GM19239 (cell line): ENCODE data around the gene PDZD2.

Experiments
- DNase-seq: peaks from one replicate; pipeline ENCODE4 v3.0.0; 2011; ENCODE audit warnings: low spot score; ENCODE audit not compliant: insufficient read length
- FAIRE-seq: peaks from 2 replicates; lab custom pipeline; 2011; peaks lifted over from hg19 to GRCh38; lab: Jason Lieb, UNC

Gene PDZD2

DNA sequence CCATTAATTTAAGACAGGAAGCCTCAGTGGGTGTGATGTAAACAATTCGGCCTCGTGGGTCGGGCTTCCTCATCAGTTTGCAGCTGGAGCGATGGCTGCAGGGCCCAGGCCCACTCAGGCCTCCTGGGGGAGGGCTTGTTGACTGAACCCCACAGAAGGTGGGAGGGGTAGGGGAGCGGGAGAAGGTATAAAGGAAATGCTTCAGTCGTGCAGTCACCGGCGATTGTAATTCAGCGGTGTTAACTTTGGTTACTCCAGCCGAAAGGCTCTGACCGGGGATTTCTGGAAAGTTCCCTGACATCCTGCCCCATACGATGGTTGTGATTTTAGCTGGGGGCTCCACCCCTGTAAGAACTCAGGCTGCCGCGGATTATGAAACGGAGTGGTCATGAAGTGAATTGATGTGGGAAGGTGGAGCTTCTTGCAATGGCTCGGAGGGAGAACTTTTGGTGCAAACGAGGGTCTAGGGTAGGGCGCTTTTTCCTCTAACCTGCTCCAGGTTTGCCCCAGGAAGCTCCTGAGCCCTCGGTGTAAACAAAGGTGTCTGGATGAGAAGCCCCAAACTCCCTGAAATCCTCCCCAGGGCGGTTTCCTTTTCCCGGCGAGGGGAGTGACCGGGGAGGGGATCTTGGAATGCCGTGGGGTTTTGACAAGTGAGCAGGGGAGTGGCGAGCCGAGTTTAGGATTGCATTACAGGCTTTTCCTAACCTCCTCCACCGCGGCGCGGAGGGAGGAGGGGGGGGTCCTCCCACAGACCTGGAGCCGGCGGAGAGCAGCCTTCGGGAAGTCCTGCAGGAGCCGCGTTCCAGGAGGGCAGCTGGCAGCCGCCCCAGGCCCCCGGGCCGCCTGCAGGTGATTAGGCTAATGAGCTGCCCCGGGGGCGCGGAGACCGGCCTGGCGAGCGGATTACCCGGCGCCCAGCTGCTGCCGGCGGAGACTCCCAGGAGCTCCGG is 215.5 kb downstream of the PDZD2 start:
- DNase-seq (no peak), FAIRE-seq (no peak)

DNA sequence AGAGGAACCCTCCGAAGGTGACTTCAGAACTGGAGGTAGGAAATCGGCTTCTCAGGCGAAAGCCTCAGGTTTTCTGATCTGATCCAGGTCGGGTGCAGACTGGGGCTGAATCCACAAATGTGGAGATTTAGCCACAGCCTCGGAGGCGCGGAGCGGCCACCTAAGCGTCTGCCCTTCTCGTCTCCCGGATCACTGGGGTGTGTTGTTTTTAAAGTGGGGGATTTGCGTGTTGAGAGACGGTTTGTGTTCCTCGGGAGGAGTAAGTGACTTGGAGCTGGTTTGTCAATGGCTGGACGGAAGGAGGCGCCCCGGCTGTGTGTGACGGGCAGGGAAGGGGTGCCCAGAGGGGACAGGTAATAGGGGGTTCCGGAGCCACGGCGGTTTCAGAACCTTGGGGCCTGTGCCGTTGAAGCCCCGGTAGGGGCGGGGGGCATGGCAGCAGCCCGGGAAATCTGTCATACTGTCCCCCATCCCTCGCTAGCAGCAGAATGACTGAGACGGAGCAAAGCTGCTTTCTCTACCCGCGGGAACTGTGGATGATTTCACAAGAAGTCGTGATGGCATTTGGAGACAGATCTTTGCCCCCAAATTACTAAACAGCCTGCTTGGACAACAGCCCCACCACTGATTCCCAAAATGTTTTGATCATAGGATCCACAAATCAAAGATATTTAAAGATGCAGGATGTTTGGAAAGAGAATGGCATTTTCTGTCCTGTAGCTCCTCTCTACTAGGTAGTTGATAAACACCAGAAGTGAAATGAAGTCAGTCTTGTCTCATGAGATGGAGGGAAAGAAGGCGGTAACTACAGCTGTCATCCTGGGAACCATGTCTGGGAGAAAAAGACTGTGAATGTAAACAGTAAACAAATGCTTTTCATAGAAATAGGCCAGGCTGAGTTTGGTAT is 216.5 kb downstream of the PDZD2 start:
- no peak for FAIRE-seq
- DNase-seq: no peak

DNA sequence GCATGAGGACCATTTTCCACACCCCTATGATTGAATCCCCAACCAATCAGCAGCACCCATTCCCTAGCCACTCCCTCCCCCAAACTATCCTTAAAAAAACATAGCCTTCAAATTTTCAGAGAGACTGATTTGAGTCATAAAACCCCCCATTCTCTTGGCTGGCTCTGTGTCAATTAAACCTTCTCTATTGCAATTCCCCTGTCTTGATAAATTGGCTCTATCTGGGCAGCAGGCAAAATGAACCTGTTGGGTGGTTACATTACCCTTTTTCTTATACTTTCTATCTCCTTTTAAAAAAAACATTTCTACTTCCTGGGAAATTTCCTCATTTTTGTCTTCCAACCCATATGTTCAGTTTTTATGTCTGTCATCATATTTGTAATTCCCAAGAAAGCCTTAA is 220.2 kb downstream of the PDZD2 start:
- FAIRE-seq: no peak
- no peak for DNase-seq

DNA sequence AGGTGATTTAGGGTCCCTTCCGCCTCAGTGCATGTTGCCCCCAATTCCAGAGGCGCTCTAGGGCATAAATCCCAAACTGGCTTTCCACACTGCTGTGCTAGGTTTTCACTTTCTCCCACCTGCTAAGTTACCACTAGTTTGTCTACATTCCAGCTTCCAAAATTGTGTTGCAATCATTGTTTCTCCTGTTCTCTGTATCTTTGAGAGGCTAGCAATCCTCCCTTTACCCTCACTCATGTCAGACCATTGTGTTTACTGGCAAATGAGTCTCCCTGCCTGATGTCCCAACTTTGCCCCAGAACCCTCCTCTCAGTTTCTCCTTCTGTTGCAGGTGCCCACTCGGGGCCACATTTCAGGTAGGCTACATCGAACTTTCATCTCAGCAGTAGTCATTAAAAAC is 221.3 kb downstream of the PDZD2 start:
- FAIRE-seq: no peak
- no peak for DNase-seq

DNA sequence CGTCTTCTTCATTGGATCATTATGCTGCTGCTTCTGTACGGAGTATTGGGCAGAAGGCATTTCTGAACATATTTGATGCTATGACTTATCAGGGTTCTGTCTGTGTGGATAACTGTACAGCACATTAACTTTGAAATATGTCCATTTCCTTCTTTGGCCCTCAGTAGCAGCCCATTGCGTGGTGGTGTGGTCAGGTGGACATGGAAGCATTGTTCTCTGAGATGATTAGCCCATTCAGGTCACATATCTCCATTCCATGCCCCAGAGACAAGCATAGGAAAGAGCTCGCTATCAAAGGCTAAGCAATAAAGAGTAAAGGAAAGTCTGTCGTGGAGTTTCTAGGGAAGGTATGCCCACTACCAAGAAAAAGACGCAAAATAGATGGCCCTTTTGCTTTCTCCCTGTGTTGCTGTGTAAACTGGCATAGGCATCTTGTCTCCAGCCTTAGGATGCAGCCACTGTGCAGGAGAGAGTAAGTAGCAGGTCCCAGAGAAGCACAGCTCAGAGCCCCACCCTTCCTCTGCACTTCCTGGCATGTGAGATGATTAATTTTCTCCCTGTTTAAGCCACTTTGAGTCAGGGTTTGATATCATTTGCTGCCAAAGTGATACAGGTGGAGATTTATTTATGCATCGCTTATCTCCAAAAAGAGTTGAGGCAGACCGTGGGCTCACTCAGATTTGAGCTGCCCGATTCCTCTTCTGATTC is 221.9 kb downstream of the PDZD2 start:
- FAIRE-seq: no peak
- no peak for DNase-seq

DNA sequence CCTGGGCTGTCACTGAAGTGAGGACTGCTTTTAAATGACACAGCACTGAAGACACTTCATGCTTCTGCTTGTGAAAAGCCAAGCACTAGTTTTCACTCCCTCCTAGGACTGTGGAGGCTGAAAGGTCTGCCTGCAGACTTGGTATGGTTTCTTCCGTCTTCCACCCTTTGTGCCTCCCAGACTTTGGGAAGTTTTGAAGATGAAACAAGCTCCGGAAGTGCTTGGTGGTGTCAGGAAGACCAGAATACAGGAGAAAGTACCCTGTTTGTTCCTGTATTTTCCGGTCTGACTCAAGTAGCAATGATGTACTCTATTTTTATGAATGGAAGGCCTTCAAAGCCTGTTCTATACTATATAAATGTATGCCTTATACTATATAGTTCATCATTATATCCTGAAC is 222.7 kb downstream of the PDZD2 start:
- DNase-seq (no peak), FAIRE-seq (no peak)

DNA sequence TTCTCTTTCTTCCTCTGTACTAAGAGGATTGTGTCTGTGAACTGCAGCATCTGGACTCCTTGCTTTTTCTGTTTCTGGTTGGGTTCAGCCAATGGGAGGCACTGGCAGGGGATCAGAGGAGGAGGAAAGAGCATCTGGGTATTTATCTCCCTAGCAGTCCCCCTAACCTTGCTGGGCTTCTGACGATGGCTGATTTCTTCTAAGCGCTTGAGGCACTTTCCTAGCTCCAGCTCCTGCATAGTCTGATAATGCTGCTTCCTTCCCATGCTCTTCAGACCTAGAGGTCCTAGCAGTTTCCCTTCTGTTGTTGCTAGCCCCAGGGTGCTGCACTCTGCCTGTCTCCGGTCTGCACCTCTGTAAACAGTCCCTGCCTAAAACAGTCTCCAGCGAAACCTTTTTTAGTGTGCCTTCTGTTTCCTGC is 225.1 kb downstream of the PDZD2 start:
- DNase-seq (no peak), FAIRE-seq (no peak)

DNA sequence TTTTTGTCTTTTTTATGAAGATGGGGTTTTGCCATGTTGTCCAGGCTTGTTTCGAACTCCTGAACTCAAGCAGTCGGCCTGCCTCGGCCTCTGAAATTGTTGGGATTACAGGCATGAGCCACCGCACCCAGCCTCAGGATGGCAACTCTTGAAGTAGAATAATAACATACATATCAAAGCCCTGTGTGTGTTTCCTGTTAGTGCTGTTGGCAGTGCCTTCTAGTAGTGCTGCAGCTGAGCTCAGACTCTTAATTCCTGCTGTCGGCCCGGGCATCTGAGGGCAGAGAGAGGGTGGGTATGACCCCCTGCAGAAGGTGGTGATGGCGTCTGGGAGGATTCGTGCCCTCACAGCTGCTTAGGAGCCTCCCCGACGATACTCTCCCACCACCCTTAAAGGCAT is 227.2 kb downstream of the PDZD2 start:
- FAIRE-seq (no peak), DNase-seq (no peak)

DNA sequence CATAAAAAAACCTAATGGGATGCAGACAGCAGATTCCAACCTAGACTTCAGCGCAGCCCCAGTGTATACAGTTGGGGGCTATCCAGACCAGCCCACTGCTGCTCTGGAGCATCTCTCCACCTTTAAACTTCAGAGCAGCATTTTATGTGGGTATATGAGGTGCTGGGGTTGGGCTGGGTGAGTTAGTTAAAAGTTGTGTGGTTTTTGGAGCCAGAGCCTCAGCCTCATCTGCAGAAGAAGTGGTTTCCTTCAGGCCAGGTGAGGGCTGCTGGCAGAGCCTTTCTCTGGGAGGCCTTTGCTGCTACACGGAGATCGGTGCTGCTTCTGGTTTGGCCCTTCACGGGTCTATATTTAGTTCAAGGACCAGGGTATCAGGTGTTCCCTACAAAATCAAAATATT is 228.3 kb downstream of the PDZD2 start:
- FAIRE-seq (no peak), DNase-seq (no peak)

DNA sequence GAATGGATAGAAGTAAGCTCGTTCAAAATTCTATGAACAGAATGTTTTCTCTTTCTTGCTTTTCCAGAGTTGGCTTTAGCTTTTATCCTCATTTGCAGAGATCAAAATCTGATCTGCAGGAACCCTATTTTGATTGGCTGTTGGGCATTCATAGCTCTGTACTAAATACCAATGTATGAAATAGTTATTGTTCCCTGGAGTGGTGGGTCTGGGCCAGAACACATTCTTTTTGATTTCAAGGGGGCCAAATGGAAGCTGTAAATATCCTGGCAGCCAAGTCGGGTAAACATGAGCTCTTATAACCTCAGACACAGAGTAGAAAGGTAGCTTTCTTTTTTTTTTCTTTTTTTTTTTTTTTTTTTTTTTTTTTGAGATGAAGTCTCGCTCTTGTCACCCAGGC is 241.5 kb downstream of the PDZD2 start:
- DNase-seq (no peak), FAIRE-seq (no peak)

DNA sequence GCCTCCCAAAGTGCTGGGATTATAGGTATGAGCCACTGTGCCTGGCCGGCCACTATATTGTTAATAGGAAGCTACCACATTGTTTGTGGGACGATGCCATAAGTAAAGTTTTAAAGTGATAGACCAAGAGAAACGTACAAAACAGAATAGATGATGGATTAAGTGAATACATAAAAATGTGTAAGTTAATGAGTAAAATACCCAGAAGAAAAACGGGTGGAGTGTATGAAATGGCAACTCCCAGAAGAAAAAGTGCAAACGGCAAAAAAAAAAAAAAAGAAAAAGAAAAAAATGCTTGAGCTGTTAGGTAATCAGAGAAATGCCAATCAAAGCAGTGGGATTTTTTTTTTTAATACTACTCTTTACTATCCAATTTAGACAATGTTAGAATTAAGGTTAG is 246.0 kb downstream of the PDZD2 start:
- no peak for DNase-seq
- no peak for FAIRE-seq

DNA sequence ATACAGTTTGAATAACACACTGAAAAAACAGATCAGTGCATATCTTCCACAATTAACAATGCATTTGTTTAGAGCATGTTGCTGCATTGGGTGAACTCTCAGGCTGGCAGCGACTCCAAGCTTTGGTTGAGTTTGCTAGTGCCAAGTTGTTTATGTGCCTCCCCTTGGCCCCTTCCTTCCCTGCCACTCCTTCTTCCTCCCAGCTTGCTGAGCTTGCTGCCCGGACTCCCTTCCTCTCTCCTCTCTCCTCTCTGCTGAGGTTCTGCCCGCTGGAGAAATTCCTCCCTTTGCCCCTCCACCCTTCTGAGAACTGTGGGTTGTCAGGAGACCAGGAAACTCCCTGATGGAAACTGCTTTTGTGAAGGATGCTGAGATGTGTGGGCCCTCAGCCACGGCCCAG is 247.3 kb downstream of the PDZD2 start:
- FAIRE-seq (no peak), DNase-seq (no peak)

DNA sequence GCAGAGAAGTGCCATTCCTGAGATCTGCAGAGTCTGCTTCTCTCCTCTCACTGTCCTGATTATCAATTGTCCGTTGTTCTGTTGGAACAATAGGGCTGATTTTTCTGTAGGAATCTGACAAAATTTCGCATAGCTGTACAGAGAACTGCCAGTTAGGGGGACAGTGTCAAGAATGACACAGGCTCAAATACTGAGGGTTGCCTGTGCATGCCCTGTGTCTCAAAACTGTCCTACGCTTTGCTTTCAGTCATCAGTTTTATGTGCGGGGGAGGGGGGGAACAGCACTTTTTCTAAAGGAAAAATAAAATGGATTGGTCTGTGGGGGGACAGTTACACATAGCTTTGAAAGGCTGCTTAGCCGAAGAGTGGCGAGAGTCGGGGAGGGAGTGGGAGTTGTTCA is 248.6 kb downstream of the PDZD2 start:
- DNase-seq (no peak), FAIRE-seq (no peak)

DNA sequence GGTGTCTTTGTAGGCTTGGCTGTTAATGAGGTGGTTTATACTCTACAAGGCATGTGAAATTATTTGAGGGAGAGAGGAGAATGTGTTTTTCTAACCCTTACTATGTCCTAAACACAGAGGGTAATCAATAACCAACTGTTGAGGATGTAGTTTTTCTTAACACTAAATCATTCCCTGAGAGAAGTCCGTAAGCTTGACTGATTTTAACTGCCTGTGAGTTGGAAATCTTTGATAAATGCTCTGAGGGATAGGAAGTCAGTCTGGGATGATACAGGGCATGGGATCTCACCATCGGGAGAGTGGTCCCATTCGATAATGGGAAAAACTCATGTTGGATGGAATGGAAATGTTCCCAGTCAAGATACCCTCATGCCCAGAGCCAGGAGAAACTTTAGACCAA is 249.6 kb downstream of the PDZD2 start:
- FAIRE-seq (no peak), DNase-seq (no peak)

DNA sequence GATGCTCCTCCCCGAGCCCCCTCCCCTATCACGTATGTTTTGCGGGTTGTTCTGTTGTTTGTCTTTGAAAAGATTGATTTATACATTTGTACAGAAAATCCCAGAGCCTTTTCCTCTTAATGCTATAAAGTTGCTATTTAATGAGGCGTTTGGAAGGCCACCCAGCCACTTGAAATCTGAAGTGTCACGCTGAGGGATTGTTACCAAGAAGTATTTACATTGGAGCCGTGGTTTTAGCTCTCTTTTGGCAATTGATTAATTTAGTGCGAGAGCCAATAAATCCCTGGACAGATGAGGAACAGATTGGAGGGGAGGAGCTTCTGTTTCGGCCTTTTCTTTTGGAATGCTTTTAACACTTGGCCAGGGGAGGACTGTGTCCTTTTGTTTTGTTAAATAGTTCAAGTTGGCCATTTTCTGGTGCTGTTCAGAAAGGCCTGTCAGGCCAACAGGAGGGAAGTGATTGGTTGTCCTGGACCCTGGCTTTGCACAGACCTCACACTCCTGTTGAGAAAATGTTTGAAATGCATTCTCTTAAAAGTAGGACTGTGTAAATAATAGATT is 250.2 kb downstream of the PDZD2 start:
- DNase-seq (no peak), FAIRE-seq (no peak)

DNA sequence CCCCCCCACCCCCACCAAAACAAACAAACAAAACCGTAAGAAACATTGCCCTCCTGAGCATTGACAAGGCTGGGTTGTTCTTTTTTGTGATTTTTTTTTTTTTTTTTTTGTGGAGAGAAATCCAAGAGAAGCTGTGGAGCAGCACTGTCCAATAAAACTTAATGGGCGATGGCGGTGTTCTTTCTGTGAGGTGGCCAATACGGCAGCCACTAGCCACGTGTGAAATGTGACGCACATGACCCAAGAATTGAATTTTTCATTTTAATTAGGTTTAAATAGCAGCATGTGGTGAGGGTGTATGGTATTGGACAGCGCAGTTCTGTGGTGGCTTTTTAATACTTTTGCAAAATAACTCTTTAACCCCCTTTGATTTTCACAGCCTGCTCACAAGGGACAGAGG is 251.1 kb downstream of the PDZD2 start:
- FAIRE-seq: no peak
- no peak for DNase-seq

DNA sequence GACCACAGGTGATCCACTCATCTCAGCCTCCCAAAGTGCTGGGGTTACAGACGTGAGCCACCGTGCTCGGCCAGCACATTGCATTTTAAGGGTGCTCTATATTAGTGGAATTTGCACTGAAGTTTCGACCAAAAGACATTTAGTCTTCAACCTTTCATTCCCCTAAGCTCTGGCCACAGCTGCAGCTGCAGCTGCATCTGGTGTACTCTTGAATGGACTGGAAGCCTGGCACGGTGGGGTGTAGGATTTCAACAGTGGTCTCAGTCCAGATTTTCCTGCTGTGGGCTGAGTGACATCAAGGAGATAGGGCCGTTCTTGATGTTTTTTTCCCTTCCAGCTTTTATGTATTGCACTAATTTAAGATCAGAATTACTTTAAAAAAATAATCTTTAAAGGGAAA is 255.2 kb downstream of the PDZD2 start:
- FAIRE-seq: no peak
- DNase-seq: no peak

DNA sequence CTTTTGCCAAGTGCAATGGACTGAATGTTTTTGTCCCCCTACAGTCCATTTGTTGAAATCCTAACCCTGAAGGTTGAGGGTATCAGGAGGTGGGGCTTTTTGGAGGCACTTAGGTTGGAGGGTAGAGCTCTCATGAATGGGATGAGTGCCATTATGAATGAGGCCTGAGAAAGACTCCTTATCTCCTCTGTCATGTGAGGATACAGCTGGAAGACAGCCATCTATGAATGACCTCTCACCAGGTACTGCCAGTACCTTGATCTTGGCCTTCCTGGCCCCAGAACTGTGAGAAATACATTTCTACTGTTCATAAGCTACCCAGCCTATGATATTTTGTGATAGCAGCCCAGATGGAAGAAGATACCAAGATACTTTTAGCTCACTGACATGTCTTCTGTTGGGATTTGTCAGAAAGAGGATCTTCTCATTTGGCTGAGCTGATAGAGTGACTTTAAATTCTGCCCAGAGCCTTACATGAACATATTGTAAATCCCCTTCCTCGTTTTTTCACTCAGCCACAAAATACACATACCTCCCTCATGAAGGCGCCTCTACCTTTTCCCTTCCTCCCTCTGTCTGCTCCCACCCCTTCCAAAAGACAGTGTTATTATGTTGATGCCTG is 256.4 kb downstream of the PDZD2 start:
- DNase-seq (no peak), FAIRE-seq (no peak)

DNA sequence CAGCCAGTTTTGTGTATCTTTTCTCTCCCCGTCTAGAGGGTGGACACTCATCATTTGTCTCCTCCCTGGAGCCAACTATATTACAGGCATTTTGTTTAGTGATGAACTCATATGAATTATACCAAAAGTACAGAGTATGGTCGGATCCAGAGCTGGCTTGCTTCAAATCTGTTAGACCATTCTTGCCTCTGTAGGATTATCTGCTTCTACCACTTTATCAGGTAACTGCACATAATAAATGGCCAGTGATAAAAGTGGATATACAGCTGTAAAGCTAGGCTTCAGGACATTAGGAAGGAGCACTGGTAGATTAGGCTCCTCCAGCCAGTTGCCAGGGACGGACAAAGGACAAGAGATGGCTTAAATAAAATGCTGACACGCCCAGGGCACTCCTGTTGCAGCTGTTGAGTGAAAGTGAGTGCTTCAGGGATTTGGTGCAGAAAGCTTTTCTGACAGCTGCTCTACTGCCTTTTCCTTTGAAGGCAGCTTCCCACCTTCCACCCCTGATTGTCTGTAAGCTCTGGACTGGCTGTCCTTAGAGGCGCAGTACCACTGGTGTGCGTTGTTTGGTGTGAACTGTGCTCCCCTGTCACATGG is 259.2 kb downstream of the PDZD2 start:
- no peak for DNase-seq
- no peak for FAIRE-seq
